ENCODE measurements around the gene ANKRD50.
A peak's percentile ranks its signal among the peaks of the same experiment; 100 is the strongest.

GRCh38 chr4:124711471-124712371 lies 811 bp downstream of the ANKRD50 start:
- TF ChIP-seq CTCF (IDR thresholded peaks at IDR 0.05; ENCODE audit: poor library complexity, severe bottlenecking) (peak; percentile 55), POLR2AphosphoS5 (IDR thresholded peaks at IDR 0.05) (peak; percentile 35), EZH2 (IDR thresholded peaks at IDR 0.05; ENCODE audit: borderline replicate concordance, insufficient read depth, low read length, poor library complexity, severe bottlenecking) (no peak), EP300 (conservative IDR thresholded peaks at IDR 0.05; ENCODE audit: poor library complexity, severe bottlenecking) (peak; percentile 10), MXI1 (conservative IDR thresholded peaks at IDR 0.05; ENCODE audit: poor library complexity, severe bottlenecking) (peak; percentile 52), RAD21 (conservative IDR thresholded peaks at IDR 0.05) (peak; percentile 56), SMC3 (conservative IDR thresholded peaks at IDR 0.05; ENCODE audit: poor library complexity) (no peak), REST (IDR thresholded peaks at IDR 0.05; ENCODE audit: borderline replicate concordance) (peak; percentile 38)
